GM18526 (cell line): Measurements from ENCODE around the gene HCN4.

Source experiments
- POLR2A ChIP-seq: IDR thresholded peaks from 3 replicates; pipeline ENCODE4 v1.6.1; 2011; ENCODE audit not compliant: insufficient read length; ENCODE audit errors: extremely low read depth

HCN4 gene

GRCh38 chr15:73273181-73274002 is 95.4 kb downstream of the HCN4 start:
- no peak for TF ChIP-seq POLR2A

GRCh38 chr15:73270366-73271097 is 98.2 kb downstream of the HCN4 start:
- no peak for TF ChIP-seq POLR2A
